H1 (cell line): ENCODE results near the gene FGD5. TPM values are rescaled to one million over a fixed set of nuclear protein-coding genes. Genes with fewer than 3 reads are reported as not detected.

Experiments
- CHD1 ChIP-seq: IDR thresholded peaks from 2 replicates; pipeline ENCODE4 v1.6.1; 2012; ENCODE audit warnings: low read depth, low read length, improper control_type of control experiment
- CHD7 ChIP-seq: fragments of 300-600 bp; sonication (generic); IDR thresholded peaks from 2 replicates; pipeline ENCODE4 v1.7.1; 2012; ENCODE audit warnings: low read length, moderate library complexity, mild to moderate bottlenecking, inconsistent platforms; ENCODE audit not compliant: insufficient replicate concordance
- EGR1 ChIP-seq: IDR thresholded peaks from 2 replicates; pipeline ENCODE4 v1.6.1; 2011; ENCODE audit warnings: low read depth, low read length, borderline replicate concordance
- EP300 ChIP-seq, 2 experiments: IDR thresholded peaks; 1 replicate in 1 of 2; 2 replicates in 1 of 2; pipeline ENCODE4 v1.6.1; 2011 to 2012; ENCODE audit warnings: low read depth in 2 of 2, low read length in 2 of 2, mild to moderate bottlenecking in 2 of 2, borderline replicate concordance in 1 of 2, inconsistent platforms in 1 of 2, moderate library complexity in 1 of 2
- GTF2F1 ChIP-seq: IDR thresholded peaks from 2 replicates; pipeline ENCODE4 v1.6.1; 2012; ENCODE audit warnings: low read depth, low read length, improper control_type of control experiment, borderline replicate concordance
- JUND ChIP-seq: IDR thresholded peaks from 2 replicates; pipeline ENCODE4 v1.6.1; 2011; ENCODE audit warnings: mild to moderate bottlenecking, improper control_type of control experiment, low read length
- MAFK ChIP-seq: IDR thresholded peaks from 2 replicates; pipeline ENCODE4 v1.6.1; 2012; ENCODE audit warnings: low read depth, mild to moderate bottlenecking, improper control_type of control experiment, low read length
- POLR2A ChIP-seq, 2 experiments: IDR thresholded peaks; 1 replicate in 1 of 2; 2 replicates in 1 of 2; pipeline ENCODE4 v1.6.1; 2011; ENCODE audit warnings: low read depth in 2 of 2, low read length in 2 of 2, mild to moderate bottlenecking in 2 of 2; ENCODE audit errors: control extremely low read depth in 1 of 2
- RAD21 ChIP-seq, 2 experiments: IDR thresholded peaks in 1 of 2; conservative IDR thresholded peaks in 1 of 2; 2 replicates each; pipeline ENCODE4 v1.6.1; 2011; ENCODE audit warnings: low read depth in 2 of 2, low read length in 2 of 2, improper control_type of control experiment in 1 of 2, inconsistent platforms in 1 of 2, mild to moderate bottlenecking in 1 of 2, moderate library complexity in 1 of 2
- RBBP5 ChIP-seq: IDR thresholded peaks from 2 replicates; pipeline ENCODE4 v1.7.1; 2012; ENCODE audit warnings: low read depth, mild to moderate bottlenecking, inconsistent platforms, low read length, moderate library complexity, borderline replicate concordance
- RXRA ChIP-seq: IDR thresholded peaks from 2 replicates; pipeline ENCODE4 v1.6.1; 2011; ENCODE audit warnings: low read depth, mild to moderate bottlenecking, low read length, moderate library complexity; ENCODE audit not compliant: insufficient read depth
- SIN3A ChIP-seq, 2 experiments: IDR thresholded peaks in 1 of 2; conservative IDR thresholded peaks in 1 of 2; 2 replicates each; pipeline ENCODE4 v1.6.1; 2011 to 2012; ENCODE audit warnings: low read length in 2 of 2, improper control_type of control experiment in 1 of 2, low read depth in 1 of 2, mild to moderate bottlenecking in 1 of 2
- polyA plus RNA-seq, 7 experiments: library from polyadenylated mRNA; depleted of rRNA in 3 of 7; stranded (reverse) in 5 of 7; unstranded in 2 of 7; fragments of >200 nt in 5 of 7; fragments of 200-250 nt in 2 of 7; gene quantifications; 1 replicate in 5 of 7; 2 replicates in 1 of 7; 4 replicates in 1 of 7; pipeline versions ENCODE4 v1.2.1 to v1.2.3, GENCODE V29; 2011 to 2013; ENCODE audit warnings: missing spikeins in 2 of 7, mixed read lengths in 2 of 7
- total RNA-seq: library from RNA; stranded (reverse); fragmentation: NEBNext Ultra II Directional; extraction: Animal tissue kit (Norgen Biotek cat#: 25700); gene quantifications from 2 replicates; pipeline ENCODE4 v1.2.1, GENCODE V29; 2021

FGD5 gene
- total and polyA plus RNA-seq, 2 of the 8 experiments (the other 6 are each of a cell fraction or from before 2014, with no cell fraction given) = 4.7 to 14.3 TPM

GRCh38 chr3:14858105-14858504, 39.3 kb downstream of the FGD5 start (continued):
- TF ChIP-seq CHD7 (no peak), GTF2F1 (no peak), POLR2A (IDR thresholded peaks at IDR 0.05; ENCODE audit: control extremely low read depth in 1 of 2, low read depth in 2 of 2, low read length in 2 of 2) (no peak), SIN3A (conservative IDR thresholded peaks at IDR 0.05 in 1 of 2, IDR thresholded peaks at IDR 0.05 in 1 of 2; ENCODE audit: low read depth in 1 of 2, low read length in 2 of 2) (no peak), JUND (no peak), RAD21 (IDR thresholded peaks at IDR 0.05 in 1 of 2, conservative IDR thresholded peaks at IDR 0.05 in 1 of 2; ENCODE audit: low read depth in 2 of 2, low read length in 2 of 2) (no peak), MAFK (no peak), CHD1 (no peak), RXRA (no peak), RBBP5 (no peak), EGR1 (no peak), EP300 (IDR thresholded peaks at IDR 0.05; ENCODE audit: borderline replicate concordance in 1 of 2, low read depth in 2 of 2, low read length in 2 of 2) (no peak)
